Stimulated activated CD4-positive, alpha-beta T cell treated with anti-CD3 and anti-CD28 coated beads, Interleukin-2, amount 100 ng/mL, for 24 hours (primary cell): ENCODE results near the gene CCNB1.
A peak's percentile ranks its signal among the peaks of the same experiment; 100 is the strongest.
"Not testable (repeated sequence)": the region's sequence is repeated elsewhere in the genome, so short reads cannot be mapped to it uniquely, and the experiment has no call there.

Source experiments
- DNase-seq, 2 donors: peaks; one replicate each; pipeline ENCODE4 v3.0.0-alpha.2; 2020

CCNB1 gene

DNA sequence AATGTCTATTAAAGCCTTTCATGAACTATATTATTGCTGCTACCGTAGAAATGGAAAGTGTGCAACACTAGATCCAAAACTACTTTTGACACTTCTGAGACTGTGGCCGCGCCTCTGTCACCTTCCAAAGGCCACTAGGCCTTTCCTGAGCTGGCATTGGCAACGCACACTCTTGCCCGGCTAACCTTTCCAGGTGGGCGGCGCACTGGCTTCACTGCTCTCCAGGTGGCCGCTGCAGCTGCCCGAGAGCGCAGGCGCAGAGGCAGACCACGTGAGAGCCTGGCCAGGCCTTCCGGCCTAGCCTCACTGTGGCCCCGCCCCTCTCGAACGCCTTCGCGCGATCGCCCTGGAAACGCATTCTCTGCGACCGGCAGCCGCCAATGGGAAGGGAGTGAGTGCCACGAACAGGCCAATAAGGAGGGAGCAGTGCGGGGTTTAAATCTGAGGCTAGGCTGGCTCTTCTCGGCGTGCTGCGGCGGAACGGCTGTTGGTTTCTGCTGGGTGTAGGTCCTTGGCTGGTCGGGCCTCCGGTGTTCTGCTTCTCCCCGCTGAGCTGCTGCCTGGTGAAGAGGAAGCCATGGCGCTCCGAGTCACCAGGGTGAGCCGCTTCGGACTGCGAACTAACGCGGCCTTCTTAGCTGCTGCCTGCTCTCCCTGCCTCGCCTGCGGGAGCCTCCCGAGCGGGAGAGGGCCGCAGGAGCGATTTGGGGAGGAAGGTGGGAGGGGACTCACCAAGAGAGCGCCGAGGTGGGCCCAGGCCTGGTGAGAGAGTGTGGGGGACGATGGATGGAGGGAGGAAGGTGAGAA, at the start of gene CCNB1:
TSS of gene CCNB1 (plus strand) at position 465 of the 807 bp plus-strand sequence. CDS start at position 578, 113 bp downstream.
- DNase-seq = peak; percentile 99

DNA sequence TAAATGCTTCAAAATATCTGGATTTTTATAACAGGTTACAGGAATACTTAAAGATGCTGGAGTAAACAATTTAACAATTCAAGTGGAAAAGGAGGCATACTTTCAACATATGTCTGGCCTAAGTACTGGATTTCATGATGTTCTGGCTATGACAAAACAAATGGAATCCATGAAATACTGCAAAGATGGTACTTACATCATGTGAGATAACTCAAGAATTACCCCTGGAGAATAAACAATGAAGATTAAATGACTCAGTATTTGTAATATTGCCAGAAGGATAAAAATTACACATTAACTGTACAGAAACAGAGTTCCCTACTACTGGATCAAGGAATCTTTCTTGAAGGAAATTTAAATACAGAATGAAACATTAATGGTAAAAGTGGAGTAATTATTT, 37.5 kb upstream of the CCNB1 start:
- no peak for DNase-seq

DNA sequence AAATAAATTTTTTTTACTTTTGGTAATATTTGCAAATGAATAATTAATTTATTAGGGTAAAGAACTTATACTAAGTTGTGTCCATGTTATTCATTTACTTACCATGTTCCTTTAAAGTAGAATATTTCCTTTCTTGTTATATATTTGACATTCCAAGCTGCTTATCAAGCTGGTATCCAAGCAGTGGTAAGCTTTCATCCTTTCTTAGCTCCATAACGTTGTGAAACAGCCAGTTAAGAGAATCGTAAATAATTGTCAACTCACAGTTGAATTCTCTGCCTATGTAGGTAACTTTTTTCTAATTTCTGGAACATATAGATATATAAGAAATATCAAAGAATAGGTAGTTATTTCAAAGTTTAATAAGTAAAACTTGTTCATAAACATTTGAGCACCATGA, 36.7 kb upstream of the CCNB1 start:
- DNase-seq = no peak

DNA sequence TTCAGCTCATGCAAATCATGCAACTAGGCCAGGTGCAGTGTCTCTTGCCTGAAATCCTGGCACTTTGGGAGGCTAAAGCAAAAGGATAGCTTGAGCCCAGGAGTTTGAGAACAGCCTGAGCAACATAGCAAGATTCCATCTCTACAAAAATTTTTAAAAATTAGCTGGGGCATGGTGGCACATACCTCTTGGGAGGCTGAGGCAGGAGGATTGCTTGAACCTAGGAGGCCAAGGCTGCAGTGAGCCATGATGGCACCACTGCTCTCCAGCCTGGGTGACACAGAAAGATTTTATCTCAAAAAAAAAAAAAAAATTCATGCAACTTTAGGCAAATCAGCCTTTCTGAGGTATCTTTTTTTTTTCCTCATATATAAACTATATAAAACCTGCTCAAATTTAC, 35.6 kb upstream of the CCNB1 start:
- DNase-seq = no peak

DNA sequence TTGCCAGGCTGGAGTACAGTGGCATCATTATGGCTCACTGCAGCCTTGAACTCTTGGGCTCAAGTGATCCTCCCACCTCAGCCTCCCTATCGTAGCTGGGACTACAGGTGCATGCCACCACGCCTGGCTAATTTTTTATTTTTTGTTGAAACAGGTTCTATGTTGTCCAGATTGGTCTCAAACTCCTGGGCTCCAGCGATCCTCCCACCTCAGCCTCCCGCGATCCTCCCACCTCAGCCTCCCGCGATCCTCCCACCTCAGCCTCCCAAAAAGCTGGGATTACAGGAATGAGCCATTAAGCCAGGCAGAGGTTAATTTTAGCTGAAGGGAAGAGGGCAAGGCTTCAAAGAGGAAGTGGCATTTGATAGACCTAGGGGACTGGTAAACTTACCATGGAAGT, 32.8 kb upstream of the CCNB1 start:
- no peak for DNase-seq

DNA sequence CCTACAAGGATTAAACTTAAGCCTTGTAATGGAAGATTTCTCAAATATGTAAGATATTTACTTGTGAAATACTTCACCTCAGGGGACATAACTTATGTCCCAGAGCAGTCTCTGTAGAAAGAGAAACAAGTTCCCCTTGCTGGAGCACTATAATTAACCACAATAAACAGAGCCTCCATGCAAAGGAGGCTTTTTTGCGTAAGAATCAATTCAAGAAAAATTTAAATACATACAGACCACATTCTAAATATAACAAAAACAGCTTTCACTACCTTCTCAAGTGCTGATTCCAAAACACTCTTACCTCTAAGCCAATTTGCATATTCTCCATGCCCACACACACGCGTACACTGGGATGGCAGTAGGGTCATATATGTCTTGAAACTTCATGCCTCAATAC, 30.7 kb upstream of the CCNB1 start:
- DNase-seq = no peak

DNA sequence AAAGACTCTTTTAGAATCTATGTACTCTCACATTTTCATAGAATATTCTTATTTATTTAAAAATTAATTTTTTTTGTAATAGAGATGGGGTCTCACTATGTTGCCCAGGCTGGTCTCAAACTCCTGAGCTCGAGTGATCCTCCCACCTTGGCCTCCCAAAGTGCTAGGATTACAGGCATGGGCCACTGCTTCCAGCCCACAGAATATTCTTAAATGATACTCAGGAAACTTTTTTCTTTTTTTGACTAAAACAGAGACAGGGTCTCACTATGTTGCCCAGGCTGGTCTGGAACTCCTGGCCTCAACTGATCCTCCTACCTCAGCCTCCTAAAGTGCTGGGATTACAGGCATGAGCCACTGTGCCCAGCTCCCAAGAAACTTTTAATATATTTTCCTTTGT, 29.7 kb upstream of the CCNB1 start:
- DNase-seq = not testable (repeated sequence)

DNA sequence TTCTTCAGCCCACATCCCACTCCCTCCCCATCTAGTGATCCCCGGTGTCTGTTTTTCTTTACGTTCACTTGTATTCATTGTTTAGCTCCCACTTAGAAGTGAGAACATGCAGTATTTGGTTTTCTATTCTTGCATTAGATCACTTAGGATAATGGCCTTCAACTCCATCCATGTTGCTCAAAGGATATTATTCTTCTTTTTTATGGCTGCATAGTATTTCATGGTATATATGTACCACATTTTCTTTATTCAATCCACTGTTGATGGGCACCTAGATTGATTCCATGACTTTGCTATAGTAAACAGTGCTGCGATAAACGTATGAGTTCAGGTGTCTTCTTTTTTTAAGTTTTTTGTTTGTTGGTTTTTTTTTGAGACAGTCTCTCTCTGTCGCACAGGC, 29.1 kb upstream of the CCNB1 start:
- no peak for DNase-seq

DNA sequence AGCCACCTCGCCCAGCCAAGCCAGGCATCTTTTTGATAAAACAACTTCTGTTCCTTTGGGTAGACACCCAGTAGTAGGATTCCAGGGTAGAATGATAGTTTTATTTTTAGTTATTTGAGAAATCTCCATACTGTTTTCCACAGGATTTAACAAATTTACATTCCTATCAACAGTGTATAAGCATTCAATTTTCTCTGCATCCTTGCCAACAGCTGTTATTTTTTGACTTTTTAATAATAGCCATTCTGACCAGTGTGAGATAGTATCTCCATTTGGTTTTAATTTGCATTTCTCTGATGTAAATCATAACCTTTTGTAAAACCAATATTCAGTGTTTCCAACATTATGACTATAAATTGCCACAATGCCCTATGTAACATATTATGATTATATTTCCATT, 28.2 kb upstream of the CCNB1 start:
- DNase-seq = no peak

DNA sequence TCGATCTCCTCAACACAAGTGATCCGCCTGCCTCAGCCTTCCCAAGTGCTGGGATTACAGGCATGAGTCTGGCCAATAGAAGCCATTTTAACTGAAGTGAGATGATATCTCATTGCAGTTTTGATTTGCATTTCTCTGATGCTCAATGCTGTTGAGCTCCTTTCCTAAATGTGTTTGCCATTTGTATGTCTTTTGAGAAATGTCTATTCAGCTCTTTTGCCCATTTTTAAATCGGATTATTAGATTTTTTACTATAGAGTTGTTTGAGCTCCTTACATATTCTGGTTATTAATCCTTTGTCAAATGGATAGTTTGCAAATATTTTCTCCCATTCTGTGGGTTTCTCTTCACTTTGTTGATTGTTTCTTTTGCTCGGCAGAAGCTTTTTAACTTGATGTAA, 26.7 kb upstream of the CCNB1 start:
- DNase-seq = not testable (repeated sequence)

DNA sequence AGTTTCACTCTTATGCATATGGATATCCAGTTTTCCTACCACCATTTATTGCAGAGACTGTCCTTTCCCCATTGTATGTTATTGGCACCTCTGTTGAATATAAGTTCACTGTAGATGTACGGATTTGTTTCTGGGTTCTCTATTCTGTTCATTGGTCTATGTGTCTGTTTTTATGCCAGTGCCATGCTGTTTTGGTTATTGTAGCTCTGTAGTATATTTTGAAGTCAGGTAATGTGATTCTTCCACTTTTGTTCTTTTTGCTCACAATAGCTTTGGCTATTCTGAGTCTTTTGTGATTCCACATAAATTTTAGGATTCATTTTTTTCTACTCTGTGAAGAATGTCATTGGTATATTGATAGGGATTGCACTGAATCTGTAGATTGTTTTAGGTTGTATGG, 26.1 kb upstream of the CCNB1 start:
- DNase-seq = no peak

DNA sequence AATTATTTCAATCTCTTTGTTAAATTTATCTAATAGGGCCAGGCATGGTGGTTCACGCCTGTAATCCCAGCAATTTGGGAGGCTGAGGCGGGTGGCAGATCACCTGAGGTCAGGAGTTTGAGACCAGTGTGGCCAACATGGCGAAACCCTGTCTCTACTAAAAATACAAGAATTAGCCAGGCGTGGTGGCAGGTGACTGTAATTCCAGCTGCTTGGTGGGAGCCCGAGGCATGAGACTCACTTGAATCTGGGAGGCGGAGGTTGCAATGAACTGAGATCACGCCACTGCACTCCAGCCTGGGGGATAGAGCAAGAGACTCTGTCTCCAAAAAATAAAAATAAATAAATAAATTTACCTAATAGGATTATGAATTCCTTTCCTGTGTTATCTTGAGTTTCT, 18.4 kb upstream of the CCNB1 start:
- DNase-seq = not testable (repeated sequence)

DNA sequence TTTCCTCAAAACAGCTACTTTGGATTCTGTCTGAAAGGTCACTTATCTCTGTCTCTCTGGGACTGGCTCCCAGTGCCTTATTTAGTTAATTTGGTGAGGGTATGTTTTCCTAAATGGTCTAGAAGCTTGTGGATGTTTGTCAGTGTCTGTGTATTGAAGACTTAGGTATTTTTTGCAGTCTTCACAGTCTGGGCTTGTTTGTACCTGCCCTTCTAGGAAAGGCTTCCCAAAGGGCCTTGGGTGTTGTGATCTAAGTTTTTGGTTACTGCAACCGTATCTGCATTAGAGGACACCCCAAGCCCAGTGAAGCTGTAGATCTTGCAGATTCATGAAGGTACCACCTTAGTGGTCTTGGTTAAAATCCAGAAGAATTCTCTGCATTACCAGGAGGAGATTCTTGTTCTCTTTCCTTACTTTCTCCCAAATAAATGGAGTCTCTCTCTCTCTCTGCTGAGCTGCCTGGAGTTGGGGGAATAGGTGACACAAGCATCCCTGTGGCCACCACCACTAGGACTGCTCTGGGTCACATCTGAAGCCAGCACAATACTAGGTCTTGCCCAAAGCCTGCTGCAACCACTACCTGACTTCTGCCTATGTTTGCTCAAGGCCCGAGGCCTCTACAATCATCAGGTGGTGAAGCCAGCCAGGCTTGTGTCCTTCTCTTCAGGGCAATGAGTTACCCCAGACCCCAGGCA, 17.8 kb upstream of the CCNB1 start:
- DNase-seq = no peak

DNA sequence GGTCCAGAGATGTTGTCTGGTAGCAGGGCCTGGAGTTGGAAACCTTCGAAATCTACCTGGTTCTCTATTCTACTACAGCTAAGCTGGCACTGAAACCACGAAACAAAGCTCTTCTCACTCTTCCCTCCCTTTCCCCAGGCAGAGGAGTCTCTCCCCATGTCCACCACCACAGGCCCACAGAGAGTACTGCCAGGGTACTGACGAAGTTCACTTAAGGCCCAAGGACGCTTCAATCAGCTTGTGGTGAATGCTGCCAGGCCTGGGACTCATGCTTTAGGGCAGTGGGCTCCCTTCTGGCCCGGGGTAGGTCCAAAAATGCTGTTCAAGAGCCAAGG, 17.3 kb upstream of the CCNB1 start:
- DNase-seq = no peak

DNA sequence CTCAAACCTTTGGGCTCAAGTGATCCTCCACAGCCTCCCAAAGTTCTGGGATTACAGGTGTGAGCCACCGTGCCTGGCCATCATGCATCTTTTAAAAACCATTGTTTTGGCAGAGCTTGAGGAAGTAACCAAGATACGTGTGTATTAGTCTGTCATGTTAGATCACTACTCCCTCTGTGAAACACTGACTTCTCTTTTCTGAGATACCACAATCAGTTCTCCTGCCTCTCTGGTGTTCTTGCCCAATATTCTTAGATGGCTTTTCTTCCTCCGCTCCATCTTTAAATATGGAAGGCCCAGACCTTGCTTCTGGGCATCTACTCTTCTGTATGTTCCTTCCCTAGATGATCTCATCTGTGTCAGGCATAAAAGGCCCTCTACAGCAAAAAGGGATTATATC, 14.2 kb upstream of the CCNB1 start:
- no peak for DNase-seq

DNA sequence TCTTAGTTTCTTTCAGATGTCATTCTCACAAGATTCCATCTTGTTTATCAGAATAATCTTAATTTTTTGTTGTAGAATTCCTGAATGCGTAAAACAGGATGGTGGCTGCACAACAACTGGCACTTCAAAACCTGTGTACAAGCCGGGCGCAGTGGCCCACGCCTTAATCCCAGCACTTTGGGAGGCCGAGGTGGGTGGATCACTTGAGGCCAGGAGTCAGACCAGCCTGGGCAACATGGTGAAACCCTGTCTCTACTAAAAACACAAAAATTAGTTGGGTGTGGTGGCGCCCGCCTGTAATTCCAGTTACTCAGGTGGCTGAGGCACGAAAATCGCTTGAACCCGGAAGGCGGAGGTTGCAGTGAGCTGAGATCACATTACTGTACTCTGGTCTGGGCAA, 10.5 kb upstream of the CCNB1 start:
- no peak for DNase-seq

DNA sequence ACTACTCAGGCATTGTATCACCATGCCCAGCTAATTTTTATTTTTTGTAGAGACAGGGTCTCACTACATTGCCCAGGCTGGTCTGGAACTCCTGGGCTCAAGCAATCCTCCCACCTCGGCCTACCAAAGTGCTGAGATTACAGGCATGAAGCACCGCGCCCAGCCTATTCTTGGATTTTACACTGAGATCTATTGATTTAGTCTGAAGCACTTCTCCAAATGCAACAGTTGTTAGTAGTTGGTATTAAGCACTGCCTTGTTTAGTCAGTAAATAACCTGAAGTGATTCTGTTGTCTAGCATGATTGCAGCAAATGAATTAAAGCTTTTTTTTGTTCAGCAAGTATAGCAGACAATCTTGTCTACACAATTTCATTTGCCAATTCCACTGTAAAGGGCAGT, 8.9 kb upstream of the CCNB1 start:
- DNase-seq = no peak

DNA sequence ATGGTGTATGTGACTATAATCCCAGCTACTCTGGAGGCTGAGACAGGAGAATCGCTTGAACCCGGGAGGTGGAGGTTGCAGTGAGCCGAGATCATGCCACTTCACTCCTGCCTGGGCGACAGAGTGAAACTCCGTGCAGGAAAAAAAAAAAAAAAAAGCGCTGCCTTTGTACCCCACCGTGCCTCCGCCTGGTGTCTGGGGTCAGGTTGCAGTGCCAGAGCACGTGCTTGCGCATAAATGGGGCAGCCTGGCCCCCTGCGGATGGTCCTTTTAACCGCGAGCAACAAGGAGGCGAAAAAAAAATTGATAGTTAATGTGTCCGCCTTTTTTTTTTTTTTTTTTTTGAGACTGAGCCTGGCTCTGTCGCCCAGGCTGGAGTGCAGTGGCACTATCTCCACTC, 6.3 kb upstream of the CCNB1 start:
- no peak for DNase-seq

DNA sequence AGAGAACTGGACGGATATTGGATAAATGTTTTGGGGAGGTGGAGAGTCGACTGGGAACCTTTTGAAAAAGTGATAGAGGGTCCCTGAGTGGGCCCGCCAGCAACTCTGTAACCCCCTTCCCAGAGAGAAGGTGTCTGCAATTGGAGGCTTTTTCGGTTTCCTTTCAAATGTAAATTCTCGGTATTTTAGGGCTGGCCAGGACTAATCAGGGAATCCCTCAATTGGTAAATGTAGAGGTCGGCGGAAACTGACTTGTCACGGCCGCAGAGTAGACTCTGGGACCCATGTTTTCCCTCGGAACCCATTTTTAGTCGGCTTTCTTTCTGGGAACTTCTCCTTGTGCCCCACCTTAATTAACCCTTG, 524 bp downstream of the CCNB1 start:
- no peak for DNase-seq

DNA sequence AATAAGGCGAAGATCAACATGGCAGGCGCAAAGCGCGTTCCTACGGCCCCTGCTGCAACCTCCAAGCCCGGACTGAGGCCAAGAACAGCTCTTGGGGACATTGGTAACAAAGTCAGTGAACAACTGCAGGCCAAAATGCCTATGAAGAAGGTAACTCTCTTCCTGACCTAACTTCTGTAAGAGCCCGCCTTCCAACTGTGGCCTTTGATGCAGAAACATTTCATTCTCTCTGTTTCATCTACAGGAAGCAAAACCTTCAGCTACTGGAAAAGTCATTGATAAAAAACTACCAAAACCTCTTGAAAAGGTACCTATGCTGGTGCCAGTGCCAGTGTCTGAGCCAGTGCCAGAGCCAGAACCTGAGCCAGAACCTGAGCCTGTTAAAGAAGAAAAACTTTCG, 979 bp downstream of the CCNB1 start:
- DNase-seq = no peak

DNA sequence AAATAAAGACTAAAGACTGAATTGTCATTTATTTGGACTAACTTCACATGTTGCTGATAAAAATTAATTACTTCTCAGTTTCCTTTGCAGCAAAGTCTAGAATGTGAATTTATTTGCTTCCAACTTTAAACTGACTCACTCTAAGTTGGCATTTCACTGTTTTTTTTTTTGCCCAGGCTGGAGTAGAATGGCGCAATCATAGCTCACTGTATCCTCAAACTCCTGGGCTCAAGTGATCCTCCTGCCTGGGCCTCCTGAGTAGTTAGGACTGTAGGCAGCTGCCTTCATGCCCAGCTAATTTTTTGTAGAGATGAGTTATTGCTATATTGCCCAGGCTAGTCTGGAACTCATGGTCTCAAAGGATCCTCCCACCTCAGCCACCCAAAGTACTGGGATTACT, 3.5 kb downstream of the CCNB1 start:
- no peak for DNase-seq

DNA sequence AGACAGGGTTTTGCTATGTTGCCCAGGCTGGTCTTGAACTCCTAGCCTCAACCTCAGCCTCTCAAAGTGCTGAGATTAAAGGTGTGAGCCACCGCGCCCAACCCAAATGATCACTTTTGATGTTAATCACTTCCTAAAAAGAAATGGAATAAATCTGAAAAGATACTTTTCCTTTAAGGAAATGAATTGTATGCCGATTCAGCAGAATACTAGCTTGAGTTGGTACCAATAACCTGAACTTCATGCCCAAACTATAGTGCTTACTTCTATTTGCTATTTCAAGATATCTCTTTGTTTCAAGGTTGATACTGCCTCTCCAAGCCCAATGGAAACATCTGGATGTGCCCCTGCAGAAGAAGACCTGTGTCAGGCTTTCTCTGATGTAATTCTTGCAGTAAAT, 4.0 kb downstream of the CCNB1 start:
- DNase-seq = no peak

DNA sequence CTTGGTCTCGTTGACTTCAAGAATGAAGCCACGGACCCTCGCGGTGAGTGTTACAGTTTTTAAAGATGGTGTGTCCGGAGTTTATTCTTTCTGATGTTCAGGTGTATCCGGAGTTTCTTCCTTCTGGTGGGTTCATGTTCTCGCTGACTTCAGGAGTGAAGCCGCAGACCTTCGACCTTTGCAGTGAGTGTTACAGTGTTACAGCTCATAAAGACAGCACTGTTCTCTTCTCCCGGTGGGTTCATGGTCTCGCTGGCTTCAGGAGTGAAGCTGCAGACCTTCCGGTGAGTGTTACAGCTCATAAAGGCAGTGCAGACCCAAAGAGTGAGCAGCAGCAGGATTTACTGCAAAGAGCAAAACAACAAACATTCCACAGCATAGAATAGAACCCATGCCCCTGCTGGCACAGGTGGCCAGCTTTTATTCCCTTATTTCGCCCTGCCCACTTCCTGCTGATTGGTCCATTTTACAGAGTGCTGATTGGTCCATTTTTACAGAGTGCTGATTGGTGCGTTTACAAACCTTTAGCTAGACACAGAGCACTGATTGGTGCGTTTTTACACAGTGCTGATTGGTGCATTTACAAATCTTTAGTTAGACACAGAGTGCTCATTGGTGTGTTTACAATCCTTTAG, 14.8 kb downstream of the CCNB1 start:
- DNase-seq = not testable (repeated sequence)

DNA sequence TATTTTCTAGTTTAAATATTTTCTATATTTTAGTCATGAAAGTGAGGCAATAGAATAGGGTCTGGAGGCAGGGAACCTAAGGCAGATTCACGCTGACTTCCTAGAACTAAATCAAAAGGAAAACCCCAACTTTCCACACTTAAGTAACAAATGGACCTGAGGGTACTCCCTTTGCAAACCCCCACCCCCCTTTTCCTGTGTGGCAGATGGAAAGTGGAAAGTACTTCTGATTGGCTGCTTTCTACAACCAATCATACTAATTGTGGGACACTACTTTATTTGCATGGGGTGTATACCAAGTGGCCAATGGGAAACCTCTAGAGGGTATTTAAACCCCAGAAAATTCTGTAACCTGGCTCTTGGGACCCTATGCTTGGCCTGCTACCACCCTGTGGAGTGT, 17.7 kb downstream of the CCNB1 start:
- DNase-seq = no peak
